Epithelial cell of esophagus (primary cell): ENCODE data around the gene ZNF784.

Experiments
- DNase-seq: peaks from one replicate; pipeline ENCODE4 v3.0.0; 2010; ENCODE audit warnings: low read depth
- H3K4me3 ChIP-seq: 2 replicates; pipeline ENCODE4 v1.5.1; 2011; ENCODE audit warnings: mild to moderate bottlenecking, low read length, control low read depth
- TF ChIP-seq, protein P1 (sequence below): IDR thresholded peaks from 2 replicates; pipeline ENCODE4 v1.5.1; 2011; ENCODE audit warnings: low read depth, mild to moderate bottlenecking, low read length, control low read depth, inconsistent platforms; ENCODE audit not compliant: insufficient read depth; ENCODE audit errors: missing control alignments

ZNF784 gene

DNA sequence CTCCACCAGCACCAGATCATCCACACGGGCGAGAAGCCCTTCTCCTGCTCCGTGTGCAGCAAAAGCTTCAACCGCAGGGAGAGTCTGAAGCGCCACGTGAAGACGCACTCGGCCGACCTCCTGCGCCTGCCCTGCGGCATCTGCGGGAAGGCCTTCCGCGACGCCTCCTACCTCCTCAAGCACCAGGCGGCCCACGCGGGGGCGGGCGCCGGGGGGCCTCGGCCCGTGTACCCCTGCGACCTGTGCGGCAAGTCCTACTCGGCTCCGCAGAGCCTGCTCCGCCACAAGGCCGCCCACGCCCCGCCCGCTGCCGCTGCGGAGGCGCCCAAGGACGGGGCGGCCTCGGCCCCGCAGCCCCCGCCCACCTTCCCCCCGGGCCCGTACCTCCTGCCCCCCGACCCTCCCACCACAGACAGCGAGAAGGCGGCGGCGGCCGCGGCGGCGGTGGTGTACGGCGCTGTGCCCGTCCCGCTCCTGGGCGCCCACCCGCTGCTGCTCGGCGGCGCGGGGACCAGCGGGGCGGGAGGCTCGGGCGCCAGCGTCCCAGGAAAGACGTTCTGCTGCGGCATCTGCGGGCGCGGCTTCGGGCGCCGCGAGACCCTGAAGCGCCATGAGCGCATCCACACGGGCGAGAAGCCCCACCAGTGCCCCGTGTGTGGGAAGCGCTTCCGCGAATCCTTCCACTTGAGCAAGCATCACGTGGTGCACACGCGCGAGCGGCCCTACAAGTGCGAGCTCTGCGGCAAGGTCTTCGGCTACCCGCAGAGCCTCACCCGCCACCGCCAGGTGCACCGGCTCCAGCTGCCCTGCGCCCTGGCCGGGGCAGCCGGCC is 9.4 kb downstream of the ZNF784 start:
- no peak overlapping the region for H3K4me3 ChIP-seq
- TF ChIP-seq, protein P1, sequence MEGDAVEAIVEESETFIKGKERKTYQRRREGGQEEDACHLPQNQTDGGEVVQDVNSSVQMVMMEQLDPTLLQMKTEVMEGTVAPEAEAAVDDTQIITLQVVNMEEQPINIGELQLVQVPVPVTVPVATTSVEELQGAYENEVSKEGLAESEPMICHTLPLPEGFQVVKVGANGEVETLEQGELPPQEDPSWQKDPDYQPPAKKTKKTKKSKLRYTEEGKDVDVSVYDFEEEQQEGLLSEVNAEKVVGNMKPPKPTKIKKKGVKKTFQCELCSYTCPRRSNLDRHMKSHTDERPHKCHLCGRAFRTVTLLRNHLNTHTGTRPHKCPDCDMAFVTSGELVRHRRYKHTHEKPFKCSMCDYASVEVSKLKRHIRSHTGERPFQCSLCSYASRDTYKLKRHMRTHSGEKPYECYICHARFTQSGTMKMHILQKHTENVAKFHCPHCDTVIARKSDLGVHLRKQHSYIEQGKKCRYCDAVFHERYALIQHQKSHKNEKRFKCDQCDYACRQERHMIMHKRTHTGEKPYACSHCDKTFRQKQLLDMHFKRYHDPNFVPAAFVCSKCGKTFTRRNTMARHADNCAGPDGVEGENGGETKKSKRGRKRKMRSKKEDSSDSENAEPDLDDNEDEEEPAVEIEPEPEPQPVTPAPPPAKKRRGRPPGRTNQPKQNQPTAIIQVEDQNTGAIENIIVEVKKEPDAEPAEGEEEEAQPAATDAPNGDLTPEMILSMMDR, result no peak
- no peak for DNase-seq

DNA sequence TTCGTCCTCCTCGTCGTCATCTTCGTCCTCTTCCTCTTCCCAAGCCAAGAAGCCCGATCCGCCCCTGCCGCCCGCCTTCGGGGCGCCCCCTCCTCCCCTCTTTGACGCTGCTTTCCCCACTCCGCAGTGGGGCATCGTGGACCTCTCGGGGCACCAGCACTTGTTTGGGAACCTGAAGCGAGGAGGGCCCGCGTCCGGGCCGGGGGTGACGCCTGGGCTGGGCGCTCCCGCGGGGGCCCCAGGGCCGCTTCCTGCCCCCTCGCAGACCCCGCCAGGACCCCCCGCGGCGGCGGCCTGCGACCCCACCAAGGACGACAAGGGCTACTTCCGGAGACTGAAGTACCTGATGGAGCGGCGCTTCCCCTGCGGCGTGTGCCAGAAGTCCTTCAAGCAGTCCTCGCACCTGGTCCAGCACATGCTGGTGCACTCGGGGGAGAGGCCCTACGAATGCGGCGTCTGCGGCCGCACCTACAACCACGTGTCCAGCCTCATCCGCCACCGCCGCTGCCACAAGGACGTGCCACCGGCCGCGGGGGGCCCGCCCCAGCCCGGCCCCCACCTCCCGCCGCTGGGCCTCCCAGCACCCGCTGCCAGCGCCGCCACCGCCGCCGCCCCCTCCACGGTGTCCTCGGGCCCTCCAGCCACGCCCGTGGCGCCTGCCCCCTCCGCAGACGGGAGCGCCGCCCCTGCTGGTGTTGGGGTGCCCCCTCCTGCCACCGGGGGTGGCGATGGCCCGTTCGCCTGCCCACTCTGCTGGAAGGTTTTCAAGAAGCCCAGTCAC is 10.2 kb downstream of the ZNF784 start:
- no peak overlapping the region for H3K4me3 ChIP-seq
- TF ChIP-seq, protein P1, result no peak
- DNase-seq, result no peak

DNA sequence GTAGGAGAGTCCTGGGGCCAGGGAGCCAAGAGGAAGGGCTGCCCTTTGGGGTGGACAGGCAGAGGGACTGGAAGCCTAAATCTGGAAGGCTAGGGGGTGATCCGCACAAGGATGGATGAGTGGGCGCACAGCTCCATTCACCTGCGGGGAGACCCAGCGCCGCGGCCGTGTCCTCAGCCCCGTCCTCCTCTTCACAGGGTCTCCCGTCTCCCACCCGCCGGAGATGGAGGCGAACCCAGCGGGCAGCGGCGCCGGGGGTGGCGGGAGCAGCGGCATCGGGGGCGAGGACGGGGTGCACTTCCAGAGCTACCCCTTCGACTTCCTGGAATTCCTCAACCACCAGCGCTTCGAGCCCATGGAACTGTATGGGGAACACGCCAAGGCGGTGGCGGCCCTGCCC is 11.0 kb downstream of the ZNF784 start:
- H3K4me3 ChIP-seq, result no peak overlapping the region
- TF ChIP-seq, protein P1, result no peak
- no peak for DNase-seq

DNA sequence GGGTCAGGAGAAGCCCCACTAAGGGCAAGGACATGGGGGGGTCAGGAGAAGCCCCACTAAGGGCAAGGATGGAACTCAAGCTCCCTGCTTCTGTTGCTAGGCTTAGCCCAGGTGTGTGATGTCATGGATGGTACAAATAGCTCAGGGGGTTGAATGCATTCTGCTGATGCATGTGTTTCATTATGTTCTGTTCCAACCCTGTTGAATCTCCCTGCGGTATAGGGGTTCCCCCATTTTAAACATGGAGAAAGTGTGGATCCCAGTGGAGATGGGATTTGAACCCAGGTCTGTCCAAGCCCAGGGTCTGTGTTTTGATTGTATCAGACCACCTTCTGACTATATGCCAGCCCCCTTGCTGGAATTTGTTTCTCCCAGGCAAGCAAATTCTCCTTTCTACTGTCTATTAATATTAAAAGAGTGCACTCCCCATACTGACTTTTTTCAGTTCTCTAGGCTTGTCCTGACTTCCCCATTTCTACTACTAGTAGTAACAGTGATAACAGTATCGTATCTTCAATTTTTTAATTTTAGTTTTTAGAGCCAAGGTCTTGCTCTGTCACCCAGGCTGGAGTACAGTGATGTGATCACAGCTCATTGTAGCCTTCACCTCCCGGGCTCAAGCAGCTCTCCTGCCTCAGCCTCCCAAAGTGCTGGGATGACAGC is 12.3 kb downstream of the ZNF784 start:
- DNase-seq, result no peak
- H3K4me3 ChIP-seq, result no peak overlapping the region

DNA sequence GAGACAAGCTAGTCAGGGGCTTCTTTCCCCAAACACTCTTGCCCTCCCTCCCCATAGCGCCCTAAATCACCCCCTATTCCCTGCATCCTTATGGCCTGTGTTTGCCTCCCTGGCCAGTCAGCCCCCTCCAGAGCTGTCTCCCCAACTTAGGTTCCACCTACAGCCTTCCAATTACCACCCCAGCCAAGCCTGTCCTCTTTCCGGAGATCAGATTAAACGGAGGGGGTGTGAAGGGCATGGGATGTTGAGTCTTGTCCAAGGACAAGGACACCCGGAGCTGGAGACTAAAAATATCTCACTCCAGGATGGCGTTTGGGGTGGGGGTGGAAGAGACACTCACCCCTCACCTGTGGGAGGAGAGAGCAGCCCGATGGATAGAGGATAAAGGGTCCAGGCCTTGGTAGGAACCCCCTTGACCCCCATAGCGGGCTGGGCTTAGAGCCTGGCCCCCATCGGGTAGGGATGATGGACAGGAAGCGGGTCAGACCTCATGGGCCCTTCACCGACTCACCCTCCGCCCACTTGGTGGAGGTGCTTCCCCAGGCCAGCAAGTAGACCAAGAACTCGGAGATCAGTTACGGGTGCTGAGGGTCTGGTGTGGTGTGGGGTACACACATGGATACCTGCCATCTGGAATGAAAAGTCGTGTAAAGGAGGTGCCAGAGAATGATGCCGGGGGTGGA is 12.9 kb downstream of the ZNF784 start:
- no peak for DNase-seq
- TF ChIP-seq, protein P1, result no peak
- no peak overlapping the region for H3K4me3 ChIP-seq

More for the DNA sequence above, 12.3 kb downstream of the ZNF784 start:
- TF ChIP-seq, protein P1, result no peak

DNA sequence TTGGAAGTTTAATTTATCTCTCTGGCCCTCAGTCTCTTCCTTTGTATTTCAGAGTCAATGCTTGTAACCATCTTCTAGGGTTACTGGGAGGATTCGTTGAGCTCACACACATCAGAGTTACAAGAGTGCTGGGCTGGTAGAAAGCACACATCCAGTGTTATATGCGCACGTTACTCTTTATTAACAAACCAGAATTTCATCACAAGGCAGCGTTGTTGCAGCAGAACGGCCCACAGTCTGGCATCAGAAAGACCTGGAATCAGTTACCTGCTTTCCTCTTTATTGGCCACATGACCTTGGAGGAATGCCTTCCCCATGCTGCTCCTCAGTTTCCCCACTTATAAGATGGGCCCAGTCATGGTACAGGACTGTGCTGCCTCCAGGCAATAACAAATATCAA is 15.0 kb downstream of the ZNF784 start:
- TF ChIP-seq, protein P1, result no peak
- H3K4me3 ChIP-seq, result no peak overlapping the region
- DNase-seq, result no peak
